HG02885 (cell line): Measurements from ENCODE around the gene ACCSL.
A peak's percentile ranks its signal among the peaks of the same experiment; 100 is the strongest.

Experiments used
- ATAC-seq: cut with Tn5 transposase; IDR thresholded peaks from one replicate; pipeline ENCODE4 v1.9.1; 2021; ENCODE audit warnings: mild to moderate bottlenecking; ENCODE audit not compliant: unreplicated experiment, poor library complexity

Gene ACCSL

DNA sequence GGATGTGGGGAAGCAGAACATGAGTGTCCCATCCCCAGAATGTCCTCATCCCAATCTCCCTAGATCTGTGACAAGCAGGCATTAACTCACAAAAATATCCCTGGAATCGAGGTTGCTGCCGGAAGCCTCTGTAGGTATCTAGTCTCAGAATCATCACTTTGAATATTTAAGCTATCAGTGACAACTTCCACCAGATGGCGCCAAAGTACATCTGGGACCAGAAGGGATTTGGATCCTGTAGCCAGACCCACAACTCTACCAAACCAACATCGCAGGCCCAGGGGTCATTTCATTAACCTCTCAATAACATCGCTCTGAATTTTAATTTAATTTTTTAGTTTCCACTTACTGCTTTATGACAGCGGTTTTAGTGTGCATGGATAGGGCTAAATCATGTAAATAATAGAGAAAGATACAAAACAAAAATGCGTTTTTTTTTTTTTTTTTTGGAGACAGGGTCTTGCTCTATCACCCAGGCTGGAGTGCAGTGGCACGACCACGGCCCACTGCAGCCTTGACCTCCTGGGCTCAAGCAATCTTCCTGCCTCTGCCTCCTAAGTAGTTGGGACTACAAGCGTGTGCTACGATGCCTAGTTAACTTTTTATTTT, 46.6 kb downstream of the ACCSL start:
- ATAC-seq: peak; percentile 41

DNA sequence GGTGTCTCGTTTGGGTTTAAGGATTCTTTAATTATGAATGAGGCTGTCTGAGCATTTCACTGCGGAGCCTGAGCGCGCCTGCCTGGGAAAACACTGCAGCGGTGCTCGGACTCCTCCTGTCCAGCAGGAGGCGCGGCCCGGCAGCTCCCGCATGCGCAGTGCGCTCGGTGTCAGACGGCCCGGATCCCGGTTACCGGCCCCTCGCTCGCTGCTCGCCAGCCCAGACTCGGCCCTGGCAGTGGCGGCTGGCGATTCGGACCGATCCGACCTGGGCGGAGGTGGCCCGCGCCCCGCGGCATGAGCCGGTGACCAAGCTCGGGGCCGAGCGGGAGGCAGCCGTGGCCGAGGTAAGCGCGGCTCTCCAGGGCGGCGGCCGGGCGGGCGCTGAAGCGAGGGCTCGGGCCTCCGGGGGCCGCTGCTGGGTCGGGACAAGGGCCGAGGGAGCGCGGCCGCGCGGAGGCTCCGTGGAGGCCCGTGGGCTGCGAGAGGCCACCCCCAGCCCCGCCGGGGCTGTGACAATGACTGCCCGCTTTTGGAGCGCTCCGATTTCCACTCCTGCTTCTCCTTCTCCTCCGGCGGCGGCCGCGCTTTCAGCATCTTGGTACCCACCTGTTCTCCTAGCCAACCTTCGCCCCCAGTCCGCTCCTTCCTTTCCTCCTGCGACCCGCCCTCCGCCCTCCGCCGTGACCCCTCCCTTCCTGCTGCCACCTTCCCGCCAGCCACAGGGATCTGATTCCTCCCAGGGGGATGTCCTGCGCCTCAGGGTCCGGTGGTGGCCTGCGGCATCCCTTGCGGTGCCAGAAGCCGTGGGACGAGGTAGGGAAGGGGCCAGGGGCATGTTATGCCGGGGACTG, 48.0 kb downstream of the ACCSL start, which contains the start of gene EXT2:
Gene EXT2 (plus strand): TSS at position 173 of the 854 bp plus-strand sequence. CDS start 12,035 bp downstream, outside the sequence.
- peak; percentile 96 for ATAC-seq

DNA sequence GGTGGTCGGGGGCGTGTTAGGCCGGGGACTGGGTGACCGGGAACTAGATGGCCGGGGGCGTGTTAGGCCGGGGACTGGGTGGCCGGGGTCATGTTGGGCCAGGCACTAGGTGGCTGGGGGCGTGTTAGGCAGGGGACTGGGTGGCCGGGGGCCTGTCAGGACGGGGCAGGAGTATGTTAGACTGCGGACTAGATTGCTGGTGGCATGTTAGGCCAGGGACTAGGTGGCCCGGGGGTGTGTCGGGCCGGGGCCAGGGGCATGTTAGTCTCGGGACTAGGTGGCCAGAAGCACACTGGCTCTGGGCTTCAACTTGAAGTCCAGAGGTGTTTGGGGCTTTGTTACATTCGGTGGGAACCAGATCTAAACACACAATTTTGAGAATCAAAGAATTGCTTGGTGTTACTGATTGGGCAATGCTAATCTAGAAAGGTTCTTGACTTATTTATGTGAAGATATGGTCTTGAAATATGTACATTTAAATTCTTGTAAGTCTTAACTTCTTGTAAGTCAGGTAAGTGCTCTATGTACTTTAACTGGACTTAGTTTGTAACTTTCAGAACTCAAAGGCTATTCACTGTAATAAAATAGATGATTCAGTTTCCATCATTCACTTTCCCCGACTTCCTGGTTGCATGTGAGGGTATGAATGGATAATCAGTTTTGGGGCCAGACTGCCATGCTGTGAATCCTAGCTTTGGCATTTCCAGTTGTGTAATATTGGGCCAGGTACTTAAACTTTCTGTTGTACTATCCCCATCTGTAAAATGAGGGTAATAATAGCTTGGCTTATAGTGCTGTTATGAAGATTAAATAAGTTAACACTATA, 48.8 kb downstream of the ACCSL start:
- ATAC-seq: peak; percentile 1

DNA sequence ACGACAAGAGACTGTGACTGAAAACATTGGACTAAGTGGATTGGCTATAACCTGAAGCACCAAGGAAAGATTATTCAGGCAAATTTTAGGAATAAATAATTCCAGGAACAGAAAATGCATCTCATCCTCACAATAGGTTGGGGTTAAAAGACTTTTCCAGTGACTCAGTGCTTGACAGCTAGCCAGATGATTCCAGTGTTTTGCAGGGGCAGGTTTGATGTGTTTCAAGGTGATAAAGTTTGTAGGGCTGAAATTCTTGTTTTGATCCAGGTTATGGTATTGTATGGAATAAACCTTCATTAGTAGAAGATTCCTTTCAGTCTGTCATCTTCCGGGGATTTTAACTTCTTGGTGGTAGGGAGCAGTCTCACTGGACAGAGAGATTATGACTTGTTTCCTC, 50.0 kb downstream of the ACCSL start:
- ATAC-seq: no peak

DNA sequence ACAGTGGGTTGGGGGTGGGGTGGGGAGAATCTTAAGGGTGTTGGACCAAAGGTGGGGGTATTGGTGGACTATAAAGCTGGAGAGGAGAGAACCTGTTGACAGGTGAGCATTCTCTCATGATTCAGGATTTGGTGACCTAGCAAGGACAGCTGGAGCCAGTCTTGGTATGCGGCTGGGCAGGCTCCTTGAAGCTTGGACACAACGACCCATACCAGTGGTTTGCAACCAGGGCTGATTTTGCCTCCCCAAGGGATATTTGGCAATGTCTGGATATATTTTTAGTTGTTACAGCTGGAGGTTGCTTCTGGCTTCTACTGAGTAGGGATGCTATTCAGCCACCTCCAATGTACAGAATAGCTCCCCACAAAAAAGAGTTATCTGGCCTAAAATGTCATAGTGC, 53.3 kb downstream of the ACCSL start:
- no peak for ATAC-seq

DNA sequence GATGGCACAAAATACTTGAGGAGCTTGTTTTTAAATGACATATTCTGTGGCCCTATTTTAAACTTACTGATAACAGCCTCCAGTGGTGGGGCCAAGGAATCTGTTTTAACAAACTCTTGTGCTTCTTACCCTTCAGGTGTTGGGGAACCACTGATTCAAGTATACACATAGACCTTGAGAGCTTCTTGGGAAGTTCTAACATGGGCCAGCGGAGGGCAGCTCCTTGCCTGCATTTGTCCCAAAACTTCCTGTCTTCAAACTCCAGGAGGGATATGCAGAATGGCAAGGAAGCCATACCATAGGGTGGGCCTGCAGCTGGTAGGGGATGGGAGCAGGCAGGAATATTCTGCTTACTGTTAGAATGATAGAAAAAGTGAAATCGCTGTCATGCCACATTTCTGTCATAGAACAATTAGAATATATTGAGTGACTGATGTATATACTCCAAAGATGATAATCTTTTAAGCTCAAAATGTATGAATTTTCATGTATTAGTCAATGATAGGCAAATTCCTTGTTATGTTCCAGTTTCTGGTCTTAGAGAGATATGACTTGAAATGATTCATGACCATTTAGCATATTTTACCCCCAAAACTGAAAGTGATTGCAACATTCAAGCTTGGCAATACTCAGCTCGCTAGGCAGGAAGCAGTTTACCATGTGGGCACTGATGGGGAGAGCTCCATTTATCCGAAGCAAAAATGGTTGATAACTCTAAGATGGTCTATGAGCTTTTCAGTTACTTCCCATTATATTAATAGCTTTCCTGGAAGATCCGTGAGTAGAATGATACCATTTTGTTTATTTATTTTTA, 56.9 kb downstream of the ACCSL start:
- no peak for ATAC-seq

DNA sequence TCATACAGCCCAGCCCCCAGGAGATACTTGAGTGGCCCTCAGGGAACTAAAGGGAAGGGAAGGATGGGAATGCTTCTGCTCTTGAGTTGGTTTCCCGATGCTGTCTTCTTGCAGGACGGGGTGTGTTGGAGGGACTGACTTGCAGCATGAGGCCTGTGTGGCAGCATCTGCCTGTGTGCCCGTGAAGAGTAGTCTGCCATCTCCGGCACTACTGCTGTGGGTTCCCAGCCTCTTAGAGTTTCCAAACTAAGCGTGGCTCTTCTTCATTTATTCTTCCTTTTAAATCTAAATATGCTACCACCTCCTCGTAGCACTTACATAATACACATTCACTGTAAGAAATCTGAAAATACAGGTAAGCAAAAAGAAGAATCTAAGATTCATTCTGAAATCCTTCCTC, 60.5 kb downstream of the ACCSL start:
- ATAC-seq: no peak
